Stimulated activated CD8-positive, alpha-beta memory T cell treated with anti-CD3 and anti-CD28 coated beads, Interleukin-15, amount 100 ng/mL, for 4 hours (primary cell): ENCODE measurements around the gene ABCG1.
"Not testable (repeated sequence)": the region's sequence is repeated elsewhere in the genome, so short reads cannot be mapped to it uniquely, and the experiment has no call there.

Source experiments
- DNase-seq, 2 donors: peaks; one replicate each; pipeline ENCODE4 v3.0.0-alpha.2; 2020; ENCODE audit warnings: low read depth in 2 of 2

ABCG1 gene

DNA sequence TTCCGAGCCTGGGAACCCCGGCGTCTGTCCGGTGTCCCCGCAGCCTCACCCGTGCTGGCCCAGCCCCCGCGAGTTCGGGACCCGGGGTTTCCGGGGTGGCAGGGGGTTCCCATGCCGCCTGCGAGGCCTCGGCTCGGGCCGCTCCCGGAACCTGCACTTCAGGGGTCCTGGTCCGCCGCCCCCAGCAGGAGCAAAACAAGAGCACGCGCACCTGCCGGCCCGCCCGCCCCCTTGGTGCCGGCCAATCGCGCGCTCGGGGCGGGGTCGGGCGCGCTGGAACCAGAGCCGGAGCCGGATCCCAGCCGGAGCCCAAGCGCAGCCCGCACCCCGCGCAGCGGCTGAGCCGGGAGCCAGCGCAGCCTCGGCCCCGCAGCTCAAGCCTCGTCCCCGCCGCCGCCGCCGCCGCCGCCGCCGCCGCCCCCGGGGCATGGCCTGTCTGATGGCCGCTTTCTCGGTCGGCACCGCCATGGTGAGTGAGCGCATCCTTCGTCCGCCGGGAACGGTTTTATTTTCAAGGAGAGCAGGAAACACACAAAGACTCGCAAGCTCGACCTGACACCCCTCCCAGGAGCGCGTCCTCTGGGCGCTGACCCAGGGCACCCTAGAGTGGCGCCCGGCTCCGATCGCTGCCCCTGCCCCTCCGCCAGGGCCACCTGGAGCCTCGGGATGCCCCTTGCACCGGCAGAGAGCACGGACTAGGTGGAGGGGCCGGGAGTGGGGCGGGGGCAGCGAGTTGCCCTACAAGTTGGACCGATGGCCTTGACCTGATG lies at the start of gene ABCG1:
Gene ABCG1, plus strand, starts transcription at position 305 of the 770 bp plus-strand sequence. Its CDS starts 123 bp downstream, at position 428.
- DNase-seq: no peak

DNA sequence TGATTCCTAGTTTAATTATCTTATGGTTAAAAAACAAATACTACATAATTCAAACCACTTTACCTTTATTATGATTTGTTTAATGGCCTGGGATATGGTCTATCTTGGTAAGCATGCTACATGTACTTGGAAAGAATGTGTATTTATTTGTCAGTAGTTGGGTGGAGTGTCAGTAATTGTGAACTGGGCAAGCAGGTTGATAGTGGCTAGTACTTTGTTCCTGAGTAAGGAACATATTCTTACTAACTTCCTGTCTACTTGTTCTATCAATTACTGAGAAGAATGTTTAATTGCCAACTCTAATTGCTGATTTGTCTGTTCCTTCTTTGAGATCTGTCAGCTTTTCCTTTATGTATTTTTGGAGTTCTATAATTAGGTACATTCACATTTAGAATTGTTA lies 49.2 kb upstream of the ABCG1 start:
- DNase-seq: no peak

DNA sequence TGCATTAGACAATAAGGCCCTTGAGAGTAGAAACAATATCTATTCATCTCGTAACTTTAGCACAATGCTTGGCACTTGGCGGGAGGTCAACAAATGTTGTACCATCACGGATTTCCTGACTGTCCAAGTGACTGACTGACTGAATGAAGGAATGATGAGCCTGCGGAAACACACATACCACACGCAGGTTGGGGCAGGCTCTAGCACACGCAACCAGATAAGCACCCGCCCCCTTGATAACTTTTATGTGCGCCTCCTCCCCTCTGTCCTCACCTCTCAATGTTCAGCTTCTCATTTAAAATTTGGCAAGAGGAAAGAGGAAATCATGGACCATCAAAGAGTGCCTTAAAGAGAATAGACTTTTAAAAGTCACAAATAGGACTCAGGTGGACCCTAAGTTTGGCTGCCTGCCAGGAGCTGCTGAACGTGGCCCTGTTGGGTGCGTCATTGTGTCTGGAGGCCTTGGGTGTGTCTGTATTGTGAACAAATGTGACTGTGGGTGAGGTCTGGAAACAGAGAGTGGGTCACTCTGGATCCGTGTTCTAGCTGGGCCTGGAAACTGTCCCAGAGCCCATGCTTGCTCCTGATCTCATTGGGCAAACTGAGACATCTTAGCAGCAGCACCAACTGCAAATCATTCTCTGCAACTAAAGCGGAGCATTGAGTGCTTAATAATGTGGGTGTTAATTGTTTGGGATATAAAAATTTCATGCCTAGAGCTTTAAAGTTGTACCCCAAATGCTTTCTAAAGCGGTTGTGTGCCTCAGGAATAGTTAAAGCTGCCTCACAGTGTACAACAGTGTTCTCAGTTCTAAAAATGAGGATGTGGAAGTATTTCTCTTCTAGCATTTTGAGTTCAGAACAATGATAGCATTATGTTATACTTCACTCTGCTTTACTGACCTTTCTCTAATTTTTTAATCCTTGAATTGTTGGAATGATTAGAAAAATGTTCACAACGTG lies 47.6 kb upstream of the ABCG1 start:
- DNase-seq: no peak

DNA sequence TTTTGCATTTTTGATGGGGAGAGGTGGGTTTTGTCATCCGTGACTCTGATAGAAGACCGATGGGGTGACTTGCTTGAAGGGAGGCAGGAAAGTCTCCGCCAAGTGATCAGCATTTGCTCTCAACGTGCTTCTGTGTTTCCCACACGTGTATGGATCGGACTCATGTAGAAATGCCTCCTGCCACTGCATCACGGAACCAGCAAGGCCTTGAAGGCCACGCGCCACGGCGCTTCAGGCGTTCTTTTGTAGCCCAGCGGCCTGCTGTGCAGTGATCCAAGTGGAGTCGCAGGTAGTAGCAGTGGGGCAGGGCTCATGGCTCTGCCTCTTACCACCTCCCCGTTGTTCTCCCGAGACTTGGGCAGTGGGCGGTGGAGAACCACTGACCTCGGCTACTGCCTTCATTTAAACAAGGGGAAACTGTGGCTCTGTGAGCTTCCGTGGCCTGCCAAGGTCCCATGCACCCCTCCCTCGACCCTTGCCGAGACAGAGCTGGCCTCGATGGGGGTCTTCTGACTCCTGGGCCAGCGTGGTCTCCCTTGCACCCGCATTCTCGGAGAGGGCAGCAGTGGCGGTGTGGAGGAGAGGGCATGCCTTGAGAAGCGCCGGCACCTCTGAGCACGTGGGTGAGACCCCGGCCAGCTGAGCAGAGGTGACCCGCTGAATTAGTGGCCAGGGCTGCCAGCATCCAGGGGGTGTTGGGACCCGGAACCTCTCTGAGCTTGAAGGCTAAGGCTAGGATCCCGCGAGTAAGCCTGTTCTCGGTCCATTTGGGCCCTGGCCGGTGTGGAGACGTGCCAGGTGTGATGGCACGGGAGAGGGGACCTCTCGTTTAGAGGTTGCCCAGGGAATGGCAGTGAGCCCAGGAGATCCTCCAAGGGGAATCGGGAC lies 46.1 kb upstream of the ABCG1 start:
- DNase-seq: no peak

DNA sequence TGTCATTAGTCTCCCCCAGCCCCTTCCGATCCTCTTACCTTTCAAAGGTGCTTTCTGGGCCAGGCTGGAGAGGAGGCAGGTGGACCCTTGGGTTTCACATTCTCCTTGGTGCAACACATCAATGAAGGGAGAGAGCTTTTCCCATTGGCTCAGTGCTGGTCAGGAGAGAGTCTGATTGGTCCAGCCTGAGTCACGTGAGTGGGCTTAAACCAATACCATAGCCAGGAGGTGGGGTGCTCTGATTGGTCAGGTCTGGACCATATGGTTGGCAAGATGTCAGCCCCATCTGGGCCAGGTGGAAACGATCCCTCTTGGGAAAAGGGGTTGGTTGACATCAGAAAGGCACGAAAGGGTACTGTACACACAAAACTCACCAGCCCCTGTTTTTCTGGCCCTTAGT lies 44.8 kb upstream of the ABCG1 start:
- DNase-seq: no peak

DNA sequence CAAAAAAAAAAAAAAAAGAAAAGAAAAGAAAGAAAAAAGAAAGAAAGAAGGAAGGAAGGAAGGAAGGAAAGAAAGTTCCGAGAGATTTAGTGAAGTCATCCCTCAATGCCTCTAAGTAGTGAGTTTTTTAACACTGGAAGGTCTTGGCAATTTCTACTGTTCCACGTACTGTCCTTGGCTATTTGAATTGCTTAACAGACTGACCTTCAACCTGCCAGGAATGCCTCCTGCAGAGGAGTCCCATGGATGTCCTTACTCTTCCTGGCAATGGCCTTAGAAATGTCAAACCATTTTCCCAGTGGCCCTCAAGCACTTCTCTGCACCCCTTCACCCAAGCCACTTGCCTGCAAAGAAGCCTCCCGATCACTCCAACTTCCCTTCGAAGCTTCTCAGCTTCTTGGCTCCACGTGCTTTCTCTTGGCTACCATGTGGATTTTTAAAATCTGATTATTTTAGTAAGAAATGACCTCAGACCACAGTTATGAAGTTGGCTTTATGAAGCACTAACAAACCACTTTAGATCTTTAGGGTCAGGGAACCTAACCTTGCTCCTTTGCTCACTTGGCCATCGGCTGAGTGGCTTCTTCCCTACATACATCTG lies 43.7 kb upstream of the ABCG1 start:
- no peak for DNase-seq

DNA sequence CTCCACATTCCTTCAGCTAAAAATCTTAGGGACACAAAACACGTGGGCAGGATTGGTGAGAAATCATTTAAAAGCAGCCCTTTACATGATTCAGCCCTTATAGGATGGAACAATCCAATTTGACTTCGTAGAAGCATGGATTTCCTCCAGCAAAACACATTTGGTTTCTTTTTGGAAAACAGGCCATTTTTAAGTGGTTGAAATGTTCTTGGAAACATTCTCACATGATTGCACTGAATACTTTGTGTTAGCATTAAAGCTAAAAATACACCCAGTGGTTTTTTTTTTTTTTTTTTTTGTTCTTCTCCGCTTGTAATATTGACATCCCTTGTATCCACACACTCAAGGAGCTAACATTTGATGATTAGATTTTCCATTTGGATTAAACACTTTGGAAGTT lies 42.1 kb upstream of the ABCG1 start:
- DNase-seq: no peak

DNA sequence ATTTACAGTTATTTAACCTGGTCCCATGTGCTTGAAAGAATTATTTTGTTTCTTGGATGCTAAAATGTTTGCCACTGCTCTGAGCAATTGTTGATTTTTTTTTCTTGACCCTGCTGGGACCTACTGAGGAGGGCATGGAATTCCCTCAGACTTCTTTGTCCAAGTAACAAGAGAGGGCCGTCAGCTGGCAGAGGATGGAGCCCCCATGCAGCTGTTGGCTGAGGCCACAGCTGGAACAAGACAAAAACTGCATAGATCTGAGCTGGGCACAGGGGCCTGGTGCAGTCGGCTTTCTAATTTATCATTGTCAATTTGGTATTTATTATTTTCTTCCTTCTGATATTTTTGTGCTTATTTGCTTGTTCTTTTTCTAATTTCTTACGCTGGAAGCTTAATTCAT lies 39.6 kb upstream of the ABCG1 start:
- no peak for DNase-seq

DNA sequence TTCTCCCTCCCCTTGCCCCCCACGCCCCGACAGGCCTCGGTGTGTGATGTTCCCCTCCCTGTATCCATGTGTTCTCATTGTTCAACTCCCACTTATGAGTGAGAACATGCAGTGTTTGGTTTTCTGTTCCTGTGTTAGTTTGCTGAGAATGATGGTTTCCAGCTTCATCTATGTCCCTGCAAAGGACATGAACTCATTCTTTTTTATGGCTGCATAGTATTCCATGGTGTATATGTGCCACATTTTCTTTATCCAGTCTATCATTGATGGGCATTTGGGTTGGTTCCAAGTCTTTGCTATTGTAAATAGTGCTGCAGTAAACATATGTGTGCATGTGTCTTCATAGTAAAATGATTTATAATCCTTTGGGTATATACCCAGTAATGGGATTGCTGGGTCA lies 38.9 kb upstream of the ABCG1 start:
- not testable (repeated sequence) for DNase-seq

DNA sequence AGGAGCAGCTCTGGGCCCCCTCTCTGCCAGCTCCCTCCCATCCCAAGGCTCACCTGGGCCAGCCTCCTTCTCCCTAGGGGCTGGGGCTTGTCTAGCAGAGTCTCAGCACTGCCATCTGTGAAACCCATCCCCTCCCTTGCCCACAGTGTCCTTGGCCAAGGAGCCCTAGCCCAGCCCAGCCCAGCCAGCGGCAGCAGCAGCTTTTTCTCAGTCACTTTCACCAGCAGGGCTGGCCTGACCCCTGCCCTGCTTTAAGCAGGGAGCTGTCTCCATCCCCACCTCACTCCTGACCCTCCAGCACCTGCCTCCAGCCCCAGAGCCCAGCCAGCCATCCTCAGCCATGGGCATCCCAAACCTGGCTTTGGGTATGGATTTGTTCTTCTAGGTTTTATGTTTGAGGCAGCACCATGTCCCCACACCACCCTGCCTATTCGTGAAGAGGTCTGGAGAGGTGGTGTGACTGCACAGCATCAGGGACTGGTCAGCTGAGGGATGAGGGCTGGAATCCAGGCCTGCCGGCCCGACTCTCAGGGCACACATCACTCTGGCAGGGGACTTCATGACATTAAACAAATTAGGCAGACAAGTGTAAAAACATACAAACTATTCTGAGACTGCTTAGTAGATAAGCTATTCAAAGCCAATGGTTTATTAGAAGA lies 36.1 kb upstream of the ABCG1 start:
- DNase-seq: no peak

DNA sequence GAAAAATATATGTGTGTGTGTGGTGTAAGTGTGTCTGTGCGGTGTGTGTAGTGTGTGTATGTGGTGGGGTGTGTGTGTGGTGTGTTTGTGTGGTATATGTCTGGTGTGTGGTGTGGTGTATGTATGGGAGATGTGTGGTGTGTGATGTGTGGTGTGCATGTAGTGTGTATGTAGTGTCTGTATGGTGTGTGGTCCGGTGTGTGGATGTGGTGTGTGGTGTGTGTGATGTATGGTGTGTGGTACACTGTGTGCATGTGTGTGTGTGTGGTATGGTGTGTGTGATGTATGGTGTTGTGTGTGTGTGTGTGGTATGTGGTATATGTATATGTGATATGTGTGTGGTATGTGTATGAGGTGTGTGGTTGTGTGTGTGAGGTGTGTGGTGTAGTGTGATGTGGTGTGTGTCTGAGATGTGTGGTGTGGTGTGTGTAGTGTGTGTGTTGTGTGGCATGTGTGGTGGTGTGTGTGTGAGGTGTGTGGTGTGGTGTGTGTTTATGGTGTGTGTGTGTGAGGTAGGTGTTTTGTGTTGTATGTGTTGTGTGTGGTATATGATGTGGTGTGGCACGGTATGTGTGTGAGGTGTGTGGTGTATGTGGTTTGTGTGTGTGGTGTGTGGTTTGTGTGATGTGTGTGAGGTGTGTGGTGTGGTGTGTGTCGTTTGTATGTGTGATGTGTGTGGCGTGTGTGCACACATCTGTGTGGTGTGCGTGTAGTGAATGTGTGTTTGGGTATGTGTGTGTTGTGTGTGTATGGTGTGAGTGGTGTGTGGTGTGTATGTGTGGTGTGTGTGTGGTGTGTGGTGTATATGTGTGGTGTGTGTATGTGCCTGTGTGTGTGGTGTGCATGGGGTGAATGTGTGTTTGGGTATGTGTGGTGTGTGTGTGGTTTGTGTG lies 35.3 kb upstream of the ABCG1 start:
- DNase-seq: no peak

DNA sequence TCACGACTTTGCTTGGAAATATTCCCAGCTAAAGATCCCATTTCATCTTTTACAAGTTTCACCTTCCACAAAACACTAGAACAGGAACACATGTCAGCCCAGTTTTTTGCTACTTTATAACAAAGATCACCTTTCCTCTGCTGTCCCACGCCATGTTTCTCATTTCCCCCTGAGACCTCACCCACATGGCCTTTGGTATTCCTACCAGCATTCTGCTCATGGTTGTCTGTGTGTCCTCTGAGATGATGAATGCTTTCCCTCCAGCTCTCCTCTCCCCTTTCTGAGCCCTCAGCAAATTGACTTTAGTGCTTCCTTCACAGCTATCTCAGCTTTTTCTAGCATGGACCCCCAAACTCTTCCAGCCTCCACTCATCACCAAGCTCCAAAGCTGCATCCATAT lies 32.3 kb upstream of the ABCG1 start:
- no peak for DNase-seq

DNA sequence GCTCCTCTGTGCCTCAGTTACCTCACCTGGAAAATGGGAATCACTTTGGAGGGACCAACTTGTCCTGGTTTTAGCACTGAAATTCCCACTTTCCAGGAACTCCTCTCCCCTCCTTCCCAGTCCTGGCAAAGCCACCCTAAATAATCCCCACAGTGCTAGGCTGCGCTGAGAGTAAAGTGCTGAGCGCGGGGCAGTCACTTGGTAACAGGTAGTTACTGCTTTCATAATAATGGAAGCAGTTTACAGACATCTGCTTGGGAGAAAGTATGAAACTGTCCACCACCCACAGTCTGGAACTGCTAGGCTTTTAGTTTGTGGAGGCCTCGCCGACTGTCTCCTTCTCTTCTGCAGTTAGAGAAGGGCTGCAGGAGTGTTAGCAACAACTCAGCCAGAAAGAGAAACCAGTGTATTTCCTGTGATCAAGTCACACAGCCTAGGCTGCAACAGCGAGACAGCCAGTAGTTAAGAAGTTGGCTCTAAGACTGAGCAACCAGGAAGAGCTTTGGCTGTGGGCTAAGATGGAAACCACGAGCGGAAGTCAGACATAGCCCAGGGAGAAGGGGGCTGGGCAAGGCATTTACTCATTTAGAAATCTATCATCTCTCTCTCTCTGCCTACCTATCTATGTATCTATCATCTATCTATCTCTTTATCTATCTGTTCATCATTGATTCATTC lies 30.8 kb upstream of the ABCG1 start:
- DNase-seq: peak; percentile 52 to 67

DNA sequence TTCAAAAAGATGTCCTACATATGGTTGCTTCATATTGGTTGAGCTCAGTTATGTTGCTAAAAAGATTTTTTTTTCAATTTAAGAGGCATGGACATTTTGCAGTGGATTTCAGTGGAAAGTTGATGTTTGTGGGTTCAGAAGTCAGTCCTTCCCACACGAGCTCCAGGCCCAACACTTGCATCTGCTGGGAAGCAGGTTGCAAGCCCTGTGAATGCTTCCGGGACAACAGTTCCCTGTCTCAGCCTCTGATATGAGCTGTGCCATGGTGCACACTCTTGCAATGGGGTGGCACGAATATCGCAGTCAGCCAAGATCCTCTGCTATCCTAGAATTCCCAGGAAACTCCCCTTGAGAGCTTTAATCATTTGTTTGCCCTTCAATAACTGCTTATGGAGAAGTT lies 30.3 kb upstream of the ABCG1 start:
- DNase-seq: no peak

DNA sequence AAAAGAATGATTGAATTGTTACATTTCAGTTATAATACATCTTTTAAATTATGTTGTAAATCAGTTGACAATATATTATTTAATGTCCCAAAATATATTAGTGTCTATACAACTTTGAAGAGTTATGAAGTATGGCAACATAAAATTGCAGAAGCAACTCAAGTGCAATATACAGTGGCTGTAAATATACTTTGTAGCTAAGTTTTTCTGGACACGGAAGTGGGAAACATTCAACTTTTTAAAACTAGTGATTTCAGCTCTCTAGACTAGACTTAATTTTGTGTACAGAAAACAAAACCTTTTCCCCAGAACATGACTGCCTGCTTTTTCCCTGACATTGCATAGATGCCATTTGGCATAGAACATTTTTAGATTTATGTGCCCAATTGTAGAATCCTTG lies 29.5 kb upstream of the ABCG1 start:
- DNase-seq: no peak

DNA sequence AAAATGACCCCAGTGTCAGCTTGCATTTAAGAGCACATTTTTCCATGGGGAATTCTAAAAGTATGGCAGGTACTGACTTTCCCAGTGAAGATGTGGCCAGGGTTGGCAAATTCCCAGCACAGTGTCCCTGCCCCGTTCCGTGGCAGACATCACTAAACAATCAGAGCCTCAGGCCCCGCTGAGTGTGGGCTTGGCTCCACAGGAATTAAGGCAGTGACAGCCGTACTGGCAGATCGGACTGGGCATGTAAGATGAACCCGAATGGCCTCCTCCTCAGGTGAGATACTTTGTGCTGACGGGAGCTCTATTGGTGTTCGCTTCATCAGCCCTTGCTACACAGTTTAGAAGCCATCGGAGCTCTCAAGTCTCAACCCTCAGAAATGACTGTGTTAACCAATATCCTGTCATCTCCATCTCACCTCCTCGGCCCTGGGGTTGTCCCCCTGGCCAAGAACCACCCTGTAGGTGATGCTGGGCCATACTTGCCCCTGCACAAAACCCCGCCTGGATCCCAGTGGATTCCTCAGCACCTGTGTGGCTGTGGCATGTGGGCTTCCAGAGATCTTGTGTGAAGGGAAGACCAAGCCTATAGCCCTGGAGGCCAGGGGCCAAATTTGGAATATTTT lies 29.0 kb upstream of the ABCG1 start:
- DNase-seq: no peak

DNA sequence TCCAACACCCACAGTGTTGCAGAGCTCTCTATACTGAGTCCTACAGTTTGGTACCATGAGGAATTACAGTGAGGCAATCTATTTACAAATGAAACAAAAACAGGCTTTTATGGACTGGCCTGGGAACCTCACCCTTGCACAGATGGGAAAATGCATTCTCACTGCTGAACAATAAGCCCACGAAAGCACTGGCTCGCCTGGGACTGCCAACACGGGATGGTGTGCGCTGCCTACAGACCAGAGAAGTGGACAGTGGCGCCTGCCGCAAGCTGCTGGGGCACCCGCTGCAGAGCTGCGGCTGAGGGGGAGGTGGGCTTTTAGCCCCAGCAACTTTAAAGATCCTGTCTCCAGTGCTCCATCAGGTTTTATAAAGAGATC lies 28.5 kb upstream of the ABCG1 start:
- no peak for DNase-seq

DNA sequence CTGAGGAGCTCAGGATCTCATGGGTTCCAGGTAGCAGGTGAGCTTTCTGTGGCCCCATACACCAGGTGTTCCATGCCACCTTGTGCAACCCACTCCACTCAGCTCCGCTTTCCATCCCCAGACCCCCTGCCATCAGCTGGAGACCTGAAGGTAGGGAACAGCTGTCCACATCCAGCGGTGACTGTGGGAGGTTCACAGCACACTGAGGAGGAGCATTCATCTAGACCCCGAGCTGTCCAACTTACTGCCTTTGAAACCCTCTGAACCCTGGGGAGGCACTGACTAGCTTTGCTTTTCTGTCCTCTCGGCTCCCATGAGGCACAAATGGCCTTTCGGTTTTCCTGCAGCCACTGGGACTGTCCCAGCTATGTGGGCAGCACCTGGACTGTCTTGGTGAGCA lies 27.9 kb upstream of the ABCG1 start:
- DNase-seq: no peak
